IMR-90 (cell line): Measurements from ENCODE around the gene MYOC. TPM values are rescaled to one million over a fixed set of nuclear protein-coding genes. Genes with fewer than 3 reads are reported as not detected.

Experiments
- ATAC-seq: fragments of 200-7000 bp; cut with Tn5 transposase; 2 replicates; pipeline ENCODE4 v1.9.1; 2020; ENCODE audit warnings: low read depth, mild to moderate bottlenecking, moderate library complexity
- BruUV-seq: library from RNA; stranded (reverse); fragments of 400-500 nt; replicated peaks from 2 replicates; lab custom pipeline; 2021; lab: Mats Ljungman, UMichigan
- CTCF ChIA-PET: fragments of 300-600 bp; formaldehyde crosslinking; extraction: SDS; loops from one replicate; lab custom pipeline; 2021; ENCODE audit warnings: antibody characterized with exemption; lab: Yijun Ruan, JAX
- POLR2A ChIA-PET: fragments of 300-600 bp; sonication (Branson Sonifier 250); formaldehyde crosslinking; loops from one replicate; lab custom pipeline; 2022; ENCODE audit warnings: antibody characterized with exemption; ENCODE audit not compliant: unreplicated experiment; lab: Charles Lee
- DNase-seq: peaks from one replicate; pipeline ENCODE4 v3.0.0; 2013
- H2AFZ ChIP-seq: replicated peaks from 2 replicates; pipeline ENCODE3; 2013; ENCODE audit warnings: low read length, mild to moderate bottlenecking; ENCODE audit not compliant: poor library complexity
- H2AK5ac ChIP-seq: 2 replicates; pipeline ENCODE4 v1.6.1; 2013; ENCODE audit warnings: low read depth, low read length, inconsistent platforms
- H2AK9ac ChIP-seq: replicated peaks from 2 replicates; pipeline ENCODE3; 2013; ENCODE audit warnings: mild to moderate bottlenecking, low read depth, low read length, moderate library complexity; ENCODE audit not compliant: poor library complexity
- H2BK120ac ChIP-seq: 2 replicates; pipeline ENCODE4 v1.6.1; 2013; ENCODE audit warnings: low read depth, low read length, inconsistent platforms
- H2BK15ac ChIP-seq: 3 replicates; pipeline ENCODE4 v1.6.1; 2013; ENCODE audit warnings: low read depth, low read length, inconsistent platforms
- H2BK20ac ChIP-seq: 2 replicates; pipeline ENCODE4 v1.6.1; 2013; ENCODE audit warnings: low read depth, mild to moderate bottlenecking, inconsistent platforms, low read length, moderate library complexity
- H2BK5ac ChIP-seq: 2 replicates; pipeline ENCODE4 v1.6.1; 2013; ENCODE audit warnings: mild to moderate bottlenecking, low read depth, low read length, inconsistent platforms; ENCODE audit not compliant: poor library complexity, severe bottlenecking
- H3K14ac ChIP-seq: replicated peaks from 2 replicates; pipeline ENCODE4 v1.6.1; 2013; ENCODE audit warnings: low read depth, low read length, inconsistent platforms
- H3K18ac ChIP-seq: 2 replicates; pipeline ENCODE4 v1.6.1; 2013; ENCODE audit warnings: low read depth, low read length, control low read depth
- H3K23ac ChIP-seq: 2 replicates; pipeline ENCODE4 v1.6.1; 2013; ENCODE audit warnings: low read depth, low read length, inconsistent platforms
- H3K27ac ChIP-seq: 2 replicates; pipeline ENCODE4 v1.5.1; 2013; ENCODE audit warnings: mild to moderate bottlenecking, control low read depth, low read length; ENCODE audit not compliant: insufficient read depth
- H3K27me3 ChIP-seq: 2 replicates; pipeline ENCODE4 v1.6.1; 2013; ENCODE audit warnings: low read length; ENCODE audit not compliant: control insufficient read depth, insufficient read depth
- H3K36me3 ChIP-seq: 2 replicates; pipeline ENCODE4 v1.6.1; 2013; ENCODE audit warnings: low read length, mixed read lengths; ENCODE audit not compliant: control insufficient read depth, insufficient read depth
- H3K4ac ChIP-seq: 2 replicates; pipeline ENCODE4 v1.6.1; 2013; ENCODE audit warnings: low read depth, low read length, inconsistent platforms
- H3K4me1 ChIP-seq: 2 replicates; pipeline ENCODE4 v1.6.1; 2013; ENCODE audit warnings: low read length, mixed read lengths; ENCODE audit not compliant: control insufficient read depth, insufficient read depth
- H3K4me2 ChIP-seq: 2 replicates; pipeline ENCODE4 v1.6.1; 2013; ENCODE audit warnings: low read depth, mild to moderate bottlenecking, control low read depth, low read length, moderate library complexity
- H3K4me3 ChIP-seq: 2 replicates; pipeline ENCODE4 v1.5.1; 2013; ENCODE audit warnings: low read depth, mild to moderate bottlenecking, control low read depth, low read length, moderate library complexity; ENCODE audit not compliant: insufficient read depth
- H3K56ac ChIP-seq: 2 replicates; pipeline ENCODE4 v1.6.1; 2013; ENCODE audit warnings: low read length, inconsistent platforms; ENCODE audit not compliant: insufficient read depth; ENCODE audit errors: extremely low read depth
- H3K79me1 ChIP-seq, 2 experiments: 2 replicates each; pipeline ENCODE4 v1.6.1; 2013; ENCODE audit warnings: low read length in 2 of 2, inconsistent platforms in 1 of 2, low read depth in 1 of 2
- H3K9ac ChIP-seq: 2 replicates; pipeline ENCODE4 v1.6.1; 2013; ENCODE audit warnings: low read depth, low read length, control low read depth
- H3K9me1 ChIP-seq: 2 replicates; pipeline ENCODE4 v1.6.1; 2013; ENCODE audit warnings: low read length, inconsistent platforms; ENCODE audit not compliant: insufficient read depth
- H3K9me3 ChIP-seq: 2 replicates; pipeline ENCODE4 v1.6.1; 2013; ENCODE audit warnings: low read length; ENCODE audit not compliant: control insufficient read depth, insufficient read depth
- H4K20me1 ChIP-seq: 2 replicates; pipeline ENCODE4 v1.6.1; 2013; ENCODE audit warnings: low read length, inconsistent platforms; ENCODE audit not compliant: insufficient read depth
- H4K5ac ChIP-seq: 2 replicates; pipeline ENCODE4 v1.6.1; 2013; ENCODE audit warnings: mild to moderate bottlenecking, low read depth, low read length, control low read depth
- H4K8ac ChIP-seq, 2 experiments: 2 replicates each; pipeline ENCODE4 v1.6.1; 2013; ENCODE audit warnings: low read depth in 2 of 2, low read length in 2 of 2, control low read depth in 1 of 2, inconsistent platforms in 1 of 2
- H4K91ac ChIP-seq: 2 replicates; pipeline ENCODE4 v1.6.1; 2013; ENCODE audit warnings: low read depth, low read length, inconsistent platforms; ENCODE audit not compliant: insufficient read depth
- BHLHE40 ChIP-seq: fragments of 150-350 bp; IDR thresholded peaks from 2 replicates; pipeline ENCODE4 v1.6.1; 2016; ENCODE audit warnings: mild to moderate bottlenecking, low read depth, low read length
- CEBPB ChIP-seq: IDR thresholded peaks from 2 replicates; pipeline ENCODE4 v1.6.1; 2012; ENCODE audit warnings: low read depth, low read length, improper control_type of control experiment
- CHD1 ChIP-seq: IDR thresholded peaks from 2 replicates; pipeline ENCODE4 v1.6.1; 2012; ENCODE audit warnings: low read depth, low read length, improper control_type of control experiment
- CTCF ChIP-seq: conservative IDR thresholded peaks from 2 replicates; pipeline ENCODE4 v1.5.1; 2012; ENCODE audit warnings: mild to moderate bottlenecking, low read depth, low read length, improper control_type of control experiment
- FOS ChIP-seq: fragments of 150-350 bp; IDR thresholded peaks from 2 replicates; pipeline ENCODE4 v1.6.1; 2016; ENCODE audit warnings: low read depth, low read length
- MAFK ChIP-seq: IDR thresholded peaks from 2 replicates; pipeline ENCODE4 v1.6.1; 2012; ENCODE audit warnings: low read depth, low read length, improper control_type of control experiment
- MXI1 ChIP-seq: IDR thresholded peaks from 2 replicates; pipeline ENCODE4 v1.6.1; 2012; ENCODE audit warnings: low read depth, mild to moderate bottlenecking, low read length, moderate library complexity, borderline replicate concordance
- NFE2L2 ChIP-seq: fragments of 150-350 bp; IDR thresholded peaks from 2 replicates; pipeline ENCODE4 v1.6.1; 2016; ENCODE audit warnings: low read depth, mild to moderate bottlenecking, low read length
- POLR2A ChIP-seq: IDR thresholded peaks from 2 replicates; pipeline ENCODE4 v1.6.1; 2012; ENCODE audit warnings: mild to moderate bottlenecking, low read depth, low read length
- RCOR1 ChIP-seq: IDR thresholded peaks from 2 replicates; pipeline ENCODE4 v1.6.1; 2012; ENCODE audit warnings: mild to moderate bottlenecking, low read length, improper control_type of control experiment; ENCODE audit not compliant: insufficient replicate concordance
- RFX5 ChIP-seq: IDR thresholded peaks from 2 replicates; pipeline ENCODE4 v1.8.0; 2012; ENCODE audit warnings: low read depth, mild to moderate bottlenecking, low read length, moderate library complexity
- SMC3 ChIP-seq: fragments of 150-350 bp; IDR thresholded peaks from 2 replicates; pipeline ENCODE4 v1.6.1; 2016; ENCODE audit warnings: low read depth, mild to moderate bottlenecking, antibody characterized with exemption, low read length, moderate library complexity
- WGBS, 2 experiments: methylation state at CpG; one replicate each; pipeline versions ENCODE4 v1.1.5 to v1.1.7; 2013; ENCODE audit warnings: missing lambda C conversion rate in 2 of 2; ENCODE audit not compliant: insufficient read length in 1 of 2; ENCODE audit errors: extremely low coverage in 2 of 2; 5-methylcytosine and 5-hydroxymethylcytosine counted together
- dilution Hi-C: fragments of 300-500 bp; cut with HindIII; formaldehyde crosslinking; loops from one replicate; pipeline ENCODE4 v1.14.3; 2018; ENCODE audit warnings: low sequenced_read_pairs; ENCODE audit not compliant: unreplicated experiment
- in situ Hi-C: fragments of 300-500 bp; cut with MboI; formaldehyde crosslinking; loops from 3 replicates; pipeline ENCODE4 v1.14.3; 2019; ENCODE audit warnings: low sequenced_read_pairs, inconsistent platforms, mixed read lengths
- intact Hi-C: fragments of 100-400 bp; cut with micrococcal nuclease; formaldehyde crosslinking; loops from 2 replicates; pipeline ENCODE4 v1.10.0; 2022
- polyA plus RNA-seq, 3 experiments: library from polyadenylated mRNA; depleted of rRNA; stranded (reverse); fragments of >200 nt; gene quantifications; 2 replicates each; pipeline ENCODE4 v1.2.3, GENCODE V29; 2012; ENCODE audit warnings: low replicate concordance in 1 of 3
- total RNA-seq: library from RNA; depleted of rRNA; stranded (reverse); fragments of >200 nt; gene quantifications from 2 replicates; pipeline ENCODE4 v1.2.3, GENCODE V29; 2012
- TF ChIP-seq, protein P1 (sequence below): fragments of 150-350 bp; IDR thresholded peaks from 2 replicates; pipeline ENCODE4 v1.6.1; 2017; ENCODE audit warnings: mild to moderate bottlenecking, antibody characterized with exemption, low read length, low read depth

The MYOC gene
- total and polyA plus RNA-seq, 2 of the 4 experiments (the other 2 are of a cell fraction): not detected

GRCh38 chr1:171670739-171671138 is 18.3 kb upstream of the MYOC start:
- POLR2A ChIA-PET: no interaction called here

More at GRCh38 chr1:171670739-171671138, 18.3 kb upstream of the MYOC start:
- Histone ChIP-seq H3K56ac (no peak overlapping the region), H4K91ac (no peak overlapping the region), H3K27me3 (peaks cover 1% of the 10 kb centered on the region), H2BK5ac (no peak overlapping the region), H3K79me1 (no peaks in the 10 kb centered on the region), H4K8ac (no peak overlapping the region), H2BK120ac (no peak overlapping the region), H4K5ac (no peak overlapping the region), H3K9me1 (no peaks in the 10 kb centered on the region), H2BK15ac (no peak overlapping the region), H3K14ac (no peak overlapping the region), H3K4ac (no peak overlapping the region), H3K9me3 (no peaks in the 10 kb centered on the region), H3K4me2 (no peak overlapping the region), H3K9ac (no peak overlapping the region), H3K36me3 (no peaks in the 10 kb centered on the region), H3K27ac (no peak overlapping the region), H2BK20ac (no peak overlapping the region), H3K23ac (no peak overlapping the region), H2AFZ (no peak overlapping the region), H3K18ac (no peak overlapping the region), H4K20me1 (no peaks in the 10 kb centered on the region), H3K4me1 (no peaks in the 10 kb centered on the region), H2AK9ac (no peak overlapping the region), H3K4me3 (no peak overlapping the region), H2AK5ac (no peak overlapping the region)
- dilution Hi-C loops (no loop called here), in situ Hi-C loops (no loop called here), intact Hi-C loops (no loop called here)
- CTCF ChIA-PET: no interaction called here
- TF ChIP-seq MAFK (no peak), CTCF (no peak), NFE2L2 (no peak), FOS (no peak), POLR2A (no peak), SMC3 (no peak), CHD1 (no peak), MXI1 (no peak), RCOR1 (no peak), BHLHE40 (no peak), CEBPB (no peak), RFX5 (no peak)
- TF ChIP-seq, protein P1, sequence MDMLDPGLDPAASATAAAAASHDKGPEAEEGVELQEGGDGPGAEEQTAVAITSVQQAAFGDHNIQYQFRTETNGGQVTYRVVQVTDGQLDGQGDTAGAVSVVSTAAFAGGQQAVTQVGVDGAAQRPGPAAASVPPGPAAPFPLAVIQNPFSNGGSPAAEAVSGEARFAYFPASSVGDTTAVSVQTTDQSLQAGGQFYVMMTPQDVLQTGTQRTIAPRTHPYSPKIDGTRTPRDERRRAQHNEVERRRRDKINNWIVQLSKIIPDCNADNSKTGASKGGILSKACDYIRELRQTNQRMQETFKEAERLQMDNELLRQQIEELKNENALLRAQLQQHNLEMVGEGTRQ: no peak
- BruUV-seq: no TSS peak
- DNase-seq (no peak), ATAC-seq (no peak)
- WGBS, 2 experiments: 94% methylated on average over 19 of the region's 28 CpGs; no CpG with 5 or more reads in 1 of the 2 experiments
